WERI-Rb-1 (cell line): ENCODE data around the gene AADAC.
A peak's percentile ranks its signal among the peaks of the same experiment; 100 is the strongest.

Experiments
- DNase-seq: peaks from one replicate; pipeline ENCODE4 v3.0.0-alpha.2; 2020
- H3K27ac ChIP-seq: fragments of 250-450 bp; sonication (Bioruptor Pico); 2 replicates; pipeline ENCODE4 v1.5.1; 2020; ENCODE audit warnings: mild to moderate bottlenecking, moderate library complexity
- H3K27me3 ChIP-seq: fragments of 250-450 bp; sonication (Bioruptor Pico); 2 replicates; pipeline ENCODE4 v1.5.1; 2021; ENCODE audit warnings: mild to moderate bottlenecking, low read depth, moderate library complexity; ENCODE audit not compliant: insufficient read depth, severe bottlenecking
- H3K36me3 ChIP-seq: fragments of 250-450 bp; sonication (Bioruptor Pico); 2 replicates; pipeline ENCODE4 v1.5.1; 2020; ENCODE audit warnings: mild to moderate bottlenecking, moderate library complexity
- H3K4me3 ChIP-seq: 2 replicates; pipeline ENCODE4 v1.5.1; 2011; ENCODE audit warnings: low read depth, mild to moderate bottlenecking, control low read depth, low read length
- H3K9me3 ChIP-seq: fragments of 250-450 bp; sonication (Bioruptor Pico); 2 replicates; pipeline ENCODE4 v1.5.1; 2021; ENCODE audit warnings: mild to moderate bottlenecking, moderate library complexity; ENCODE audit not compliant: severe bottlenecking
- CTCF ChIP-seq: IDR thresholded peaks from 2 replicates; pipeline ENCODE4 v1.5.1; 2011; ENCODE audit warnings: low read depth, mild to moderate bottlenecking, control low read depth, inconsistent platforms, low read length

Gene AADAC

GRCh38 chr3:151835751-151836525, 22.0 kb downstream of the AADAC start:
- no peak overlapping the region for H3K4me3 ChIP-seq
- peaks cover 13% of the 10 kb centered on the region for H3K27me3 ChIP-seq
- H3K36me3 ChIP-seq = no peaks in the 10 kb centered on the region
- no peak overlapping the region for H3K27ac ChIP-seq
- no peak for DNase-seq
- no peaks in the 10 kb centered on the region for H3K9me3 ChIP-seq
- no peak for TF ChIP-seq CTCF

GRCh38 chr3:151837057-151837456, 23.1 kb downstream of the AADAC start:
- DNase-seq = peak; percentile 12
- no peak overlapping the region for H3K4me3 ChIP-seq

GRCh38 chr3:151838574-151839312, 24.8 kb downstream of the AADAC start:
- Histone ChIP-seq H3K27me3 (peaks cover 6% of the 10 kb centered on the region), H3K36me3 (no peaks in the 10 kb centered on the region), H3K27ac (no peak overlapping the region), H3K9me3 (no peaks in the 10 kb centered on the region), H3K4me3 (no peak overlapping the region)
- peak; percentile 24 for DNase-seq
- TF ChIP-seq CTCF = peak; percentile 49; the same call in 1 of the 2 replicates

More at GRCh38 chr3:151837057-151837456, 23.1 kb downstream of the AADAC start:
- no peaks in the 10 kb centered on the region for H3K36me3 ChIP-seq
- TF ChIP-seq CTCF = no peak
- peaks cover 9% of the 10 kb centered on the region for H3K27me3 ChIP-seq
- no peaks in the 10 kb centered on the region for H3K9me3 ChIP-seq
- no peak overlapping the region for H3K27ac ChIP-seq

GRCh38 chr3:151839313-151839631, 25.4 kb downstream of the AADAC start:
- Histone ChIP-seq H3K27me3 (peaks cover 6% of the 10 kb centered on the region), H3K4me3 (no peak overlapping the region)
- DNase-seq = no peak

GRCh38 chr3:151841801-151842200, 27.9 kb downstream of the AADAC start:
- Histone ChIP-seq H3K27me3 (peaks cover 9% of the 10 kb centered on the region), H3K27ac (no peak overlapping the region), H3K4me3 (no peak overlapping the region), H3K36me3 (no peaks in the 10 kb centered on the region), H3K9me3 (no peaks in the 10 kb centered on the region)
- no peak for DNase-seq
- no peak for TF ChIP-seq CTCF

More at GRCh38 chr3:151839313-151839631, 25.4 kb downstream of the AADAC start:
- H3K27ac ChIP-seq = no peak overlapping the region
- no peaks in the 10 kb centered on the region for H3K36me3 ChIP-seq
- H3K9me3 ChIP-seq = no peaks in the 10 kb centered on the region
- TF ChIP-seq CTCF = no peak
